Stimulated activated CD4-positive, alpha-beta T cell treated with anti-CD3 and anti-CD28 coated beads, Interleukin-2, amount 100 ng/mL, for 4 hours (primary cell): ENCODE data around the gene SIGLEC14.
"Not testable (repeated sequence)": the region's sequence is repeated elsewhere in the genome, so short reads cannot be mapped to it uniquely, and the experiment has no call there.

Experiments
- DNase-seq: peaks from one replicate; pipeline ENCODE4 v3.0.0-alpha.2; 2020; ENCODE audit warnings: low read depth

Gene SIGLEC14

DNA sequence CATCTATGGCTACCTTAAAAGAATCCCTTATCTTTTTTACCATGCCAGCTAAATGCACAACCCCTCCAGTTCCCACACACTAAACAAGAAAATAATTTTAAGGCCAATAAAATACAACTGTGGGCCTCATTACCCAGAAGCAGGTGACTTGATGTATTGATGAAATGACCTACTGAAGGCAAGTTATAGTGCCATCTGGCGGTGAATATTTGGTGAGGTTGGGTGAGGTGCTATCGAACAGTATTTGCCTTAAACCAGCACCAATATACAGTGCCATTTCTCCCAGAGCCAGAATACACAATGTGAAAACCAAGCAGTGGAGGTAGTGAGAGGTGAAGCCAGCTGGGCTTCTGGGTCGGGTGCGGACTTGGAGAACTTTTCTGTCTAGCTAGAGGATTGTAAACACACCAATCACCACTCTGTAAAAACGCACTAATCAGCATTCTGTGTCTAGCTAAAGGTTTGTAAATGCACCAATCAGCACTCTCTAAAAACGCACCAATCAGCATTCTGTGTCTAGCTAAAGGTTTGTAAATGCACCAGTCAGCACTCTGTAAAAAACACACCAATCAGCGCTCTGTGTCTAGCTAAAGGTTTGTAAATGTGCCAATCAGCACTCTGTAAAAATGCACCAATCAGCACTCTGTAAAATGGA lies 29.4 kb upstream of the SIGLEC14 start:
- DNase-seq: not testable (repeated sequence)

- DNase-seq: no peak
Measured at GRCh38 chr19:51668216-51668615, 21.6 kb upstream of the SIGLEC14 start.

- no peak for DNase-seq
Measured at GRCh38 chr19:51664997-51665396, 18.4 kb upstream of the SIGLEC14 start.

DNA sequence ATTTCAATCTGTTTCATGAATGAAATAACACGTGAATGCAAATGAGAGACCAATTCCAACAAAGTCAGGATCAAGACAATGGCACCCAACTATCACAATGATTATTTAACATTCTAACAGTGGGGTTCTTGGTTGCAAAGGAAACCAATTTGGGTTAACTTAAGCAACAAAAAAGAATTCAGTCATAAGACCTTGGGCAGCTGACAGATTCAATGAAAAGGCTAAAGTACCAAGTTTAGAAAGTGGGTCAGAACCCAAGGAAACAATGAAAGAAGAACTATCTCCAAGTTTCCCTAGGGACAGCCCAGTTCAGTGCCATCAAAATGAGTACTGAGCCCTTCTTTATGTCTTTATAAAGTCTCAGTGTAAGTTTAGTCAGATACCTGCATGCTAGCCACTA lies 17.5 kb upstream of the SIGLEC14 start:
- DNase-seq: no peak

GRCh38 chr19:51663650-51664049 lies 17.0 kb upstream of the SIGLEC14 start:
- DNase-seq: no peak

GRCh38 chr19:51660975-51661600 lies 14.5 kb upstream of the SIGLEC14 start:
- DNase-seq: peak; percentile 33

DNA sequence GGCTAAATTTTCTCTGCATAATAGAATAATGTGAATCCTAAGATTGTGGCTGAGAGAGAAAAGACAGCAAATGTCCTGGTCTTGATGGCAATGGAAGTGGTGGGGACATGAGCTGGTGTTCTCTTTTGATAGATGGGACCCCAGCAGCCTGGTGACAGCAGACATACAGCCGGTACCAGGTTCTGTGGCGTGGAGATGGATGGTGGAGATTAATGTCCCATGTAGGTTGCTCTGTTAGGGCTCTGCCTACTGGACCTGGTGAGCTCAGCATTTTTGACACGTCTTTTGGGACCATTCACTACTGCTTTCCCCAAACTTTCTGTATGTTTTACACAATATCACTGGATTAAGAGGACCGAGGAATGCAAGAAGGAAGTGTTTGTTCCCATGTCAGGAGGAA lies 8.2 kb upstream of the SIGLEC14 start:
- DNase-seq: no peak

- DNase-seq: no peak
Measured at GRCh38 chr19:51653162-51653561, 6.5 kb upstream of the SIGLEC14 start.

- DNase-seq: no peak
Measured at GRCh38 chr19:51652266-51652665, 5.6 kb upstream of the SIGLEC14 start.

DNA sequence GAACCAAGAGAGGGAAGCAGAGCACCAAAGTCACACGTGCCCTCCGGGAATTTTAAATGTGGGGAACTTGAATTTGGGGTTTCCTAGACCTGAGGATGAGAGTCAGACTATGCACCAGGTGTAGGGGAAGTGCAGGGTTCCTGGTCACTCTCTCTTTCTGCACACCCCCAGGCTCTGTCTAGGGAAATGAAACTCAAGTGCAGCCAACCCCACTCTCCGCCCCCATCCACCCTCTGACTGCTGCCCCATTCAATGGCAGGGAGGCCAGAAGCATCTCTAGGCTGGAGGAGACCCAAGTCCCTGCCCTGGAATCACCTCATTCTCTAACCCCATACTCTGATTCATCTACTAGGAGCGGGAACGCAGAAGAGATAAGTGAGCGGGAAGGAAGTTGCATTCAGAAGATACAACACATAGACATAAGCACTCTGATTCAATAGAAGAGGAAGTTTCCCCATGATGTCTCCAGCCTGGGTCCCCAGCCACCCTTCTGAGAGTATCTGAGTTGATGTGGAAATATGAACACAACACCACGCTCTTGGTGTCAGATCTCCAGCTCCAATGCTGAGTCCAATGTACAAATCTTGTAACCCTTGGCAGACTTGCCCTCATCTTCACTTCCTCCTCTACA lies 4.7 kb upstream of the SIGLEC14 start:
- no peak for DNase-seq

DNA sequence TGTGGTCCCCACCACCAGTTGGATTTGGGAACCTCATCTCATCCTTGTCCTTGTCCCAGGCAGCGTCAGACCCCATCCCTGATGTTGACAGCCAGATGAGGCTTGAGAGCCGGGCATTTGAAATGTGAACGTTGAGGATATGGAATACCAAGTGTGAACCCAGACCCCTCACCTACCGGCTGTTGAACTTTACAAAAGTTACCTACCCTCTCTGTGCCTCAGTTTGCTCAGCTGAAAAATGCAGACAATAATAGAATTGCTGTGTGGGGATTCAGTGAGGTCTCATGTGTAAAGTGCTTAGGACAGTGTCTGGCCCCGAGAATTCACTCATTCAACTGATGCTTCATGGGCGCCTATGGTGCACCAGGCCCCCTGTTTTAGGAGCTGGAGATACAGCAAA lies 693 bp upstream of the SIGLEC14 start:
- no peak for DNase-seq

GRCh38 chr19:51644636-51645271 lies 1.9 kb downstream of the SIGLEC14 start:
- DNase-seq: no peak

DNA sequence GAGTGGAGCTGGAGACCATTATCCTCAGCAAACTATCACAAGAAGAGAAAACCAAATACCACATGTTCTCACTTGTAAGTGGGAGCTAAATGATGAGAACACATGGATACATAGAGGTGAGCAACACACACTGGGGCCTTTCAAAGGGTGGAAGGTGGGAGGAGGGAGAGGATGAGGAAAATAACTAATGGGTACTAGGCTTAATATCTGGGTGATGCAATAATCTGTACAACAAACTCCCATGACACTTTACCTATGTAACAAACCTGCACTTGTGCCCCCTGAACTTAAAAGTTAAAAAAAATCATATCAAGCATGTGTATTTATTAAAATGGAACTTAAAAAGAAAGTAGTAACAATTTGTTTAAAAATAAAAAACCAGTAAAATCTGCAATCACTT lies 5.0 kb downstream of the SIGLEC14 start:
- DNase-seq: no peak

DNA sequence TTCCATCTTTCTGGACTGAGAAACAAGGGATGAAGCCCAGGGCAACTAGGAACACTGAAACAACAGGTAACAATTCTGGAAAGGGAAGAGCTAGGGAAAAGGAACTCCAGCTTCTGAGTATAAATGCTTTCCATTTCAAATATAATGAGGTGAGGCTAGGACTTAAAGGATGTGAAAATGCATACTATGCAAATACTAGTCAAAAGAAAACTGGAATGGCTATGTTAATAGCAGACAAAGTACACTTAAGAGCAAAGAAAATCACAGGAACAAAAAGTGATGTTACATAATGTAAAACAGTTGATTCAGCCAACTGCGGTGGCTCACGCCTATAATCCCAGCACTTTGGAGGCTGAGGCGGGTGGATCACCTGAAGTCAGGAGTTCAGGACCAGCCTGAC lies 6.2 kb downstream of the SIGLEC14 start:
- no peak for DNase-seq

GRCh38 chr19:51639916-51640315 lies 6.7 kb downstream of the SIGLEC14 start:
- no peak for DNase-seq

DNA sequence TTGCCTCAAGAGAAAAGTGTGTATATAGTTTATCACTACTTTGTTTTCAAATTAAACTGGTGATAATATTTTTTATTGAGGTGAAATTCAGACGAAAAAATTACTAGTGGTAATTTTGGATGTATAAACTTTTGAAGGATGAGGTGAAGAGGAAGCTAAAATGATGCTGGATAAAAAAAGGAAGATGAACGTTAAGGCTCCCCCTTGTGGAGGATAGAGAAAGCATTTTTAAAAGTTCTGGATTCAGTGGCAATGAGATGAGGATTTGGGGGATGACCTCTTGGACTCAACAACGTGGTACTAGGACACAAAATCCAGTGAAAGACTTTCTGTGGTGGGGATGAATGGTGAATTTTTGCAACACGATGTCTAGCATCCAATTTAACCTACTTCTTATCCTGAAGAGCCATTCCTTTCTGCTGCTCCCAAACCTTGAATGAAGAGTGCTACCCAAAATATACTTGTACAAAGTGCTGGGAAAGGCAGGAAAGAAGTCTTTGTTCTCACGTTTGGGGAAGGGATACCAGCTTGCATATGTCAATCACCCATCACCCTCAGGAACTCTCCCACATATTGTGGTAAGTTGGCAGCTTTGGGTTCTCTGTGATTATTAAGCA lies 9.2 kb downstream of the SIGLEC14 start:
- DNase-seq: no peak

GRCh38 chr19:51632126-51632525 lies 14.5 kb downstream of the SIGLEC14 start:
- DNase-seq: no peak

DNA sequence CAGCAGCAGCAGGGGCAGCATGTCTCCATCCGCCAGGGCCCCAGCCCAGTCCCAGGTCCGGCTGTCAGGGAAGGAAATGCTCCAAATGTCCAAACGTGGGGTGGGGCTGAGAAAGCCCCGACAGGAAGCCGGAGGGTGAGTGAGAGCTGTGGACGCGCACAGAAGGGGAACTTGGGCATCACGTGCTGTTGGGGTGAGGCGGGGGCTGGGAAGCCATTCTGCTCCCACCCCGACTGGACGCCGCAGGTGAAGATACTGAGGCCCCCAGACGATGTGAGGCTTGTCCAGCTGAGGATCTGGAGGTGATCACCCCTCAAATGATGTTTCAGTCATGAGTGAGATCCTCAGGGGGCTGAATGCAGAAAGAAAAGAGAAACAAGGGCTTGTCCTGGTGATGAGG lies 16.3 kb downstream of the SIGLEC14 start, which contains the start of gene SIGLEC5:
SIGLEC5 (minus strand) TSS at position 87 of the 400 bp plus-strand sequence; CDS start at position 21, 66 bp downstream.
- not testable (repeated sequence) for DNase-seq

DNA sequence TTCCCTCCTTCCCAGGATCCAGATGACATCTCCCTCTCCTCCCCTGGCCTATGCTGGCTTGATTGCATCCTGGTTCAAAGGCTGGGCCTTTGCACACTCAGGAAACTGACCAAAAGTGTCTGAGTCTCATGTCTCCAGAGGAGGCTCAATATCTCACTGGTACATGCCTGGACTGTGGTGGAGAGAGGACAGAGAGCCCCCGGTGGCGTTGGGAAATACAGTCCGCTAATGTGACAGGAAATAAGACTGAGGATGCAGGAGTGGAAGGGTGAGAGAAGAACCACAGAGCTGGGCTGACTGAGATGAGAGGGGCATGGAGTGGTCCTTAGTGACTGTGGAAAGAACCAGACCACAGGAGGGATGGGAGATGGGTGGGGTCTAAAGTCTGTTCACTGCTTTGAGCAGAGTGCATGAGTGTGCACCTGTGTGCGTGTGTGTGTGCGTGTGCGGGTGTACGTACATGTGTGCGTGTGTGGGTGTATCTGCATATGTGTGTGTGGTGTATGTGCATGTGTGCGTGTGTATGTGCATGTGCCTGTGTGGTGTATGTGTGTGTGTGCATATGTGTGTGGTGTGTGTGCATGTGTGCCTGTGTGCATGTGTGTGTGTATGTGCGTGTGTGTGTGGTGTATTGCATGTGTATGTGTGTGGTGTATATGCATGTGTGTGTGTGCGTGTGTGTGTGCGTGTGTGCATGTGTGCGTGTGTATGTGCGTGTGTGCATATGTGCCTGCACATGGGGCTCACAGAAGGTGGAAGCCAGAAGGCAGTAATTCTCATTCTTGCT lies 18.3 kb downstream of the SIGLEC14 start:
- no peak for DNase-seq

DNA sequence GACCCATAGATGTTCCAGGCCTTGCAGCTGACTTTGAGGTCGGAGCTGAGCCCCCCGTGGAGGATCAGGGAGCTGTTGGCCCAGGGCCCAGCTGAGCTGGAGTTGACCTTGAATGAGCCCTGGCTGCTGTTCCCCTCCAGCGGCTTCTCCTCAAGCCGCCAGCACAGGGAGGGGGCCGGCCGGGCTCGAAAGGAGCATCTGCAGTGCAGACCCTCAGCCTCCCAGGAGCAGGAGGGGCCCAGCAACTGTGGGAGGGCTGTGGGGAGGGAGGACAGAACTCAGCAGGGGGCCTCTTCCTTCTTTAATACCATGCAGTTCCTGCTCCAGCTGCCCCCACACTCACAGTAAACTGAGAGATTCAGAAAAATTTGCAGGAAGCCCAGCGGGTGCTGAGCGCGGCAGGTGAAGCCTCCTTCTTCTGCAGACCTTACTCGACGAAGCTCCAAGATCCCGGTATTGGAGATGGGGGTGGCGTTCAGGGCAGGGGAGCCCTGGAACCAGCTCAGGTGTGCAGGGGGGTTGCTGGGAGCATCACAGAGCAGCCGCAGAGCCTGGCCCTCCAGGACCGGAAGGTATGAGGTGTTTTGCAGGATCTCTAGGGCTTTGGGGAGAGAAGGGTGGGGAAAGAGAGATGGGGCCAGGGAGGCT lies 19.0 kb downstream of the SIGLEC14 start:
- no peak for DNase-seq

DNA sequence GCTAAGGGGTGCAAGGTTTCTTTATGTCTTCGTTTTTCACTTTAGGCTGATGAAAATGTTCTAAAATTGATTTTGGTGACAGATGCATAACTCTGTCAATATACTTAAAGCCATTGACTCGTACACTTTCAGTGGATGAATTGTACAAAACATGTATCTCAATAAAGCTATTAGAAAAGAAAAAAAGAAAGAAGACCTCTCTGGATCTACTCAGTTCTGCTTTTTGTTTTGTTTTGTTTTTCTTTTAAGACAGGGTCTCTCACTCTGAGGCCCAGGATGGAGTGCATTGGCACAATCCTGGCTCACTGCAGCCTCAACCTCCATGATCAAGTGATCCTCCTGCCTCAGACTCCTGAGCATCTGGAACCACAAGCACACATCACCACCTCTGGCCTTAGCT lies 19.9 kb downstream of the SIGLEC14 start:
- DNase-seq: no peak
